Neural progenitor cell (in vitro differentiated cells): ENCODE results near the gene LAMTOR1.

Experiments used
- EZH2 ChIP-seq: fragments of 200-600 bp; sonication (generic); IDR thresholded peaks from 2 replicates; pipeline ENCODE4 v1.6.1; 2017; ENCODE audit warnings: antibody characterized with exemption, mild to moderate bottlenecking, moderate library complexity
- TF ChIP-seq, protein P1 (sequence below): fragments of 200-600 bp; sonication (generic); IDR thresholded peaks from 2 replicates; pipeline ENCODE4 v1.5.1; 2017; ENCODE audit warnings: antibody characterized with exemption, mild to moderate bottlenecking

- TF ChIP-seq EZH2: no peak
- TF ChIP-seq, protein P1, sequence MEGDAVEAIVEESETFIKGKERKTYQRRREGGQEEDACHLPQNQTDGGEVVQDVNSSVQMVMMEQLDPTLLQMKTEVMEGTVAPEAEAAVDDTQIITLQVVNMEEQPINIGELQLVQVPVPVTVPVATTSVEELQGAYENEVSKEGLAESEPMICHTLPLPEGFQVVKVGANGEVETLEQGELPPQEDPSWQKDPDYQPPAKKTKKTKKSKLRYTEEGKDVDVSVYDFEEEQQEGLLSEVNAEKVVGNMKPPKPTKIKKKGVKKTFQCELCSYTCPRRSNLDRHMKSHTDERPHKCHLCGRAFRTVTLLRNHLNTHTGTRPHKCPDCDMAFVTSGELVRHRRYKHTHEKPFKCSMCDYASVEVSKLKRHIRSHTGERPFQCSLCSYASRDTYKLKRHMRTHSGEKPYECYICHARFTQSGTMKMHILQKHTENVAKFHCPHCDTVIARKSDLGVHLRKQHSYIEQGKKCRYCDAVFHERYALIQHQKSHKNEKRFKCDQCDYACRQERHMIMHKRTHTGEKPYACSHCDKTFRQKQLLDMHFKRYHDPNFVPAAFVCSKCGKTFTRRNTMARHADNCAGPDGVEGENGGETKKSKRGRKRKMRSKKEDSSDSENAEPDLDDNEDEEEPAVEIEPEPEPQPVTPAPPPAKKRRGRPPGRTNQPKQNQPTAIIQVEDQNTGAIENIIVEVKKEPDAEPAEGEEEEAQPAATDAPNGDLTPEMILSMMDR: no peak
Measured at GRCh38 chr11:72102162-72102561, 935 bp downstream of the LAMTOR1 start.
